GM18505 (cell line): ENCODE results near the gene TYK2.

ENCODE experiments used
- ATAC-seq: cut with Tn5 transposase; IDR thresholded peaks from one replicate; pipeline ENCODE4 v1.9.1; 2021; ENCODE audit not compliant: unreplicated experiment
- POLR2A ChIP-seq: IDR thresholded peaks from 4 replicates; pipeline ENCODE4 v1.6.1; 2011; ENCODE audit warnings: borderline replicate concordance; ENCODE audit not compliant: insufficient read depth, insufficient read length; ENCODE audit errors: extremely low read depth

Gene TYK2

GRCh38 chr19:10315335-10316214 is 64.8 kb downstream of the TYK2 start, which contains the start of gene FDX2:
Gene FDX2, minus strand, starts transcription at chr19:10316015. Its CDS starts 19 bp downstream, at chr19:10315996.
- TF ChIP-seq POLR2A, result peak; percentile 82
- ATAC-seq, result no peak

GRCh38 chr19:10309423-10309822 is 70.9 kb downstream of the TYK2 start, which contains the start of gene ZGLP1:
Gene ZGLP1, minus strand, starts transcription at chr19:10309815.
- TF ChIP-seq POLR2A, result no peak

GRCh38 chr19:10306327-10306726 is 74.0 kb downstream of the TYK2 start:
- no peak for TF ChIP-seq POLR2A
- ATAC-seq, result no peak

More at GRCh38 chr19:10309423-10309822, 70.9 kb downstream of the TYK2 start, which contains the start of gene ZGLP1:
- ATAC-seq, result no peak

GRCh38 chr19:10305139-10305806 is 75.1 kb downstream of the TYK2 start:
- no peak for TF ChIP-seq POLR2A
- ATAC-seq, result no peak
